Adipose tissue (tissue), 3 donors: ENCODE results near the gene PES1. TPM values are rescaled to one million over a fixed set of nuclear protein-coding genes. Genes with fewer than 3 reads are reported as not detected.
"Not testable (repeated sequence)": the region's sequence is repeated elsewhere in the genome, so short reads cannot be mapped to it uniquely, and the experiment has no call there.

Experiments used
- H3K27ac ChIP-seq: one replicate; pipeline ENCODE4 v1.5.1; 2013; ENCODE audit warnings: low read depth, low read length
- WGBS, 3 donors: extraction: QIAGEN DNeasy Blood & Tissue Kit; methylation state at CpG; one replicate each; pipeline ENCODE4 v1.1.7; 2013; 5-methylcytosine and 5-hydroxymethylcytosine counted together
- polyA plus RNA-seq, 3 donors: library from polyadenylated mRNA; stranded (reverse); fragments of 200-250 nt; gene quantifications; one replicate each; pipeline ENCODE4 v1.2.3, GENCODE V29; 2013
- donor health status: healthy with polysubstance abuse.
- donor health status: Bipolar disorder and iron deficiency.
- donor health status: healthy.

The PES1 gene
- polyA plus RNA-seq, 3 donors = 45.1 to 56.0 (median 45.8) TPM

GRCh38 chr22:30611197-30611596 is 19.5 kb upstream of the PES1 start:
- 91 to 96% (median 93%) methylated on average over 3 of the region's 3 CpGs for WGBS, 3 donors
- H3K27ac ChIP-seq = no peak overlapping the region

- WGBS, 3 donors = 54 to 71% (median 64%) methylated on average over 7 of the region's 7 CpGs
- no peak overlapping the region for H3K27ac ChIP-seq
Measured at GRCh38 chr22:30610299-30610698, 18.6 kb upstream of the PES1 start.

GRCh38 chr22:30609260-30610185 is 17.8 kb upstream of the PES1 start:
- WGBS, 3 donors = 50 to 69% (median 50%) methylated on average over 17 of the region's 17 CpGs
- no peak overlapping the region for H3K27ac ChIP-seq

- WGBS, 3 donors = 73 to 80% (median 77%) methylated on average over 7 of the region's 7 CpGs
- no peak overlapping the region for H3K27ac ChIP-seq
Measured at GRCh38 chr22:30607939-30608338, 16.2 kb upstream of the PES1 start.

- WGBS, 3 donors = 73 to 76% (median 75%) methylated on average over 7 of the region's 7 CpGs
- no peak overlapping the region for H3K27ac ChIP-seq
Measured at GRCh38 chr22:30607300-30607930, 15.7 kb upstream of the PES1 start.

- WGBS, 3 donors = 0 to 1% (median 0%) methylated on average over 24 of the region's 24 CpGs
- H3K27ac ChIP-seq = no peak within 1 kb of the TSS
Measured at GRCh38 chr22:30606455-30607299, 15.0 kb upstream of the PES1 start, which contains the start of gene TCN2. TSS of gene TCN2 (plus strand) at chr22:30607174. CDS start at chr22:30607332, 158 bp downstream.

- 22 to 27% (median 23%) methylated on average over 9 of the region's 9 CpGs for WGBS, 3 donors
- no peak overlapping the region for H3K27ac ChIP-seq
Measured at GRCh38 chr22:30605449-30606110, 13.9 kb upstream of the PES1 start.

GRCh38 chr22:30604723-30605122 is 13.0 kb upstream of the PES1 start:
- H3K27ac ChIP-seq = no peak overlapping the region
- WGBS, 3 donors = 81 to 93% (median 91%) methylated on average over 2 of the region's 2 CpGs

- 67 to 78% (median 74%) methylated on average over 3 of the region's 3 CpGs for WGBS, 3 donors
- H3K27ac ChIP-seq = no peak overlapping the region
Measured at GRCh38 chr22:30603801-30604200, 12.1 kb upstream of the PES1 start.

GRCh38 chr22:30602049-30602448 is 10.3 kb upstream of the PES1 start:
- H3K27ac ChIP-seq = no peak overlapping the region
- 50 to 63% (median 58%) methylated on average over 3 of the region's 3 CpGs for whole genome bisulfite sequencing, 3 donors

GRCh38 chr22:30601464-30601863 is 9.8 kb upstream of the PES1 start:
- WGBS, 3 donors = 79 to 88% (median 86%) methylated on average over 5 of the region's 5 CpGs
- H3K27ac ChIP-seq = no peak overlapping the region

GRCh38 chr22:30600921-30601320 is 9.2 kb upstream of the PES1 start:
- WGBS, 3 donors = 51 to 60% (median 54%) methylated on average over 3 of the region's 3 CpGs
- H3K27ac ChIP-seq = no peak overlapping the region

GRCh38 chr22:30598986-30599385 is 7.3 kb upstream of the PES1 start:
- 83 to 92% (median 90%) methylated on average over 3 of the region's 3 CpGs for WGBS, 3 donors
- H3K27ac ChIP-seq = no peak overlapping the region

- no peak overlapping the region for H3K27ac ChIP-seq
- WGBS, 3 donors = 49 to 92% (median 88%) methylated on average over 25 to 29 of the region's 29 CpGs
Measured at GRCh38 chr22:30596886-30597285, 5.2 kb upstream of the PES1 start.

- 29 to 77% (median 71%) methylated on average over 2 of the region's 2 CpGs for WGBS, 3 donors
- no peak overlapping the region for H3K27ac ChIP-seq
Measured at GRCh38 chr22:30596199-30596598, 4.5 kb upstream of the PES1 start.

- WGBS, 3 donors = 25 to 33% (median 30%) methylated on average over 18 of the region's 18 CpGs
- not testable (repeated sequence) for H3K27ac ChIP-seq
Measured at GRCh38 chr22:30592360-30592713, 627 bp upstream of the PES1 start.

GRCh38 chr22:30591191-30591587 is 521 bp downstream of the PES1 start:
- no peak overlapping the region for H3K27ac ChIP-seq
- 3 to 6% (median 6%) methylated on average over 14 of the region's 14 CpGs for WGBS, 3 donors

GRCh38 chr22:30586414-30586813 is 5.3 kb downstream of the PES1 start:
- no peak overlapping the region for H3K27ac ChIP-seq
- 93 to 96% (median 94%) methylated on average over 8 of the region's 8 CpGs for WGBS, 3 donors
